HG02884 (cell line): Measurements from ENCODE around the gene CEACAM8.
"Not testable (repeated sequence)": the region's sequence is repeated elsewhere in the genome, so short reads cannot be mapped to it uniquely, and the experiment has no call there.

Experiments used
- ATAC-seq: cut with Tn5 transposase; IDR thresholded peaks from one replicate; pipeline ENCODE4 v1.9.1; 2021; ENCODE audit warnings: mild to moderate bottlenecking, moderate library complexity; ENCODE audit not compliant: unreplicated experiment

Gene CEACAM8

GRCh38 chr19:42594617-42595489, at the start of gene CEACAM8:
CEACAM8 (minus strand) TSS chr19:42594924; CDS start chr19:42594828, 96 bp downstream.
- no peak for ATAC-seq

GRCh38 chr19:42639324-42640092, 44.8 kb upstream of the CEACAM8 start:
- not testable (repeated sequence) for ATAC-seq

GRCh38 chr19:42635233-42635539, 40.5 kb upstream of the CEACAM8 start:
- no peak for ATAC-seq

GRCh38 chr19:42634409-42635232, 39.9 kb upstream of the CEACAM8 start:
- ATAC-seq = no peak

GRCh38 chr19:42629191-42629590, 34.5 kb upstream of the CEACAM8 start:
- no peak for ATAC-seq

GRCh38 chr19:42628411-42629140, 33.9 kb upstream of the CEACAM8 start:
- ATAC-seq = no peak

GRCh38 chr19:42627916-42628315, 33.2 kb upstream of the CEACAM8 start:
- ATAC-seq = no peak

GRCh38 chr19:42626181-42626580, 31.5 kb upstream of the CEACAM8 start:
- ATAC-seq = no peak

GRCh38 chr19:42619271-42619670, 24.5 kb upstream of the CEACAM8 start:
- ATAC-seq = no peak

- ATAC-seq = no peak
These were observed 18.9 kb upstream of the CEACAM8 start for GRCh38 chr19:42613666-42614065.

GRCh38 chr19:42610401-42610915, 15.7 kb upstream of the CEACAM8 start:
- ATAC-seq = not testable (repeated sequence)

- no peak for ATAC-seq
These were observed 12.1 kb upstream of the CEACAM8 start for GRCh38 chr19:42606660-42607351.

- no peak for ATAC-seq
These were observed 7.2 kb upstream of the CEACAM8 start for GRCh38 chr19:42601811-42602443.

GRCh38 chr19:42596391-42597072, 1.8 kb upstream of the CEACAM8 start:
- no peak for ATAC-seq

GRCh38 chr19:42595550-42596172, 937 bp upstream of the CEACAM8 start:
- no peak for ATAC-seq

- ATAC-seq = no peak
These were observed 4.9 kb downstream of the CEACAM8 start for GRCh38 chr19:42589792-42590191.

GRCh38 chr19:42584466-42584865, 10.3 kb downstream of the CEACAM8 start:
- ATAC-seq = no peak

- ATAC-seq = no peak
These were observed 17.7 kb downstream of the CEACAM8 start for GRCh38 chr19:42577016-42577415.
